ENCODE results near the gene ZCCHC4. TPM values are rescaled to one million over a fixed set of nuclear protein-coding genes. Genes with fewer than 3 reads are reported as not detected.

The ZCCHC4 gene
- total RNA-seq, 1 donor from 2014 or later, result 42.8 TPM

DNA sequence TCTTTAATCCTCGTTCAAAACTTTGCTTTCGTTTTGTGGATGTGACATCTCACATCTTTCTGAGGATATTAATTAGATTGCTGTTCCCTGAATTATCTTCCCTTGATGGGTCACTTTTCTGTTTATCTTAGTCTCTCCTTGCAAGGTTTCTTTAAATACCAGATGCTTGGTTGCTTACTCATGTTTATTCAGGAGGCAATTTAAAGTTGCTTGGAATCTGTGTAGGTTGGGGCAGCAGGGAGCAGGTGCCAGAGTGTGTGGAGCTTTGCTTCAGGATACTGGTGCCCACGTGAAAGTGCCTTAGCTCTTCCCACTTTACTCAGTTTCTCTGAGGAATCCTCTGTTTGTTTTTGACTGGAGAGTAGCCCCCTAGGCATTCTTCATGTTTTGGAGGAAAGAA lies 88.5 kb downstream of the ZCCHC4 start:
- H3K9ac ChIP-seq (ENCODE audit: low read depth in 1 of 3, low read length in 3 of 3), result no peak overlapping the region
- H3K9me3 ChIP-seq (ENCODE audit: control insufficient read depth in 3 of 3, low read length in 3 of 3), result peaks cover 0 to 6% (median 0%) of the 10 kb centered on the region in 3 donors
- no peaks in the 10 kb centered on the region for H3K27me3 ChIP-seq (ENCODE audit: control insufficient read depth in 3 of 3, insufficient read depth in 3 of 3, low read length in 3 of 3)
- peaks cover 28 to 65% (median 38%) of the 10 kb centered on the region in 3 donors for H3K36me3 ChIP-seq (ENCODE audit: control insufficient read depth in 3 of 3, insufficient read depth in 3 of 3, low read length in 3 of 3)
- H3K4me1 ChIP-seq (ENCODE audit: control insufficient read depth in 3 of 3, insufficient read depth in 3 of 3, low read length in 3 of 3), result no peaks in the 10 kb centered on the region
- no peak overlapping the region for H3K27ac ChIP-seq (ENCODE audit: low read depth, low read length)
- no peak overlapping the region for H3K4me3 ChIP-seq (ENCODE audit: low read length in 3 of 3)

GRCh38 chr4:25402521-25402920 lies 89.9 kb downstream of the ZCCHC4 start:
- H3K9me3 ChIP-seq (ENCODE audit: control insufficient read depth in 3 of 3, low read length in 3 of 3), result no peaks in the 10 kb centered on the region
- H3K9ac ChIP-seq (ENCODE audit: low read depth in 1 of 3, low read length in 3 of 3), result no peak overlapping the region
- H3K36me3 ChIP-seq (ENCODE audit: control insufficient read depth in 3 of 3, insufficient read depth in 3 of 3, low read length in 3 of 3), result peaks cover 18 to 59% (median 30%) of the 10 kb centered on the region in 3 donors
- H3K27ac ChIP-seq (ENCODE audit: low read depth, low read length), result no peak overlapping the region
- no peak overlapping the region for H3K4me3 ChIP-seq (ENCODE audit: low read length in 3 of 3)
- no peaks in the 10 kb centered on the region for H3K27me3 ChIP-seq (ENCODE audit: control insufficient read depth in 3 of 3, insufficient read depth in 3 of 3, low read length in 3 of 3)
- H3K4me1 ChIP-seq (ENCODE audit: control insufficient read depth in 3 of 3, insufficient read depth in 3 of 3, low read length in 3 of 3), result no peaks in the 10 kb centered on the region

- Histone ChIP-seq H3K4me1 (ENCODE audit: control insufficient read depth in 3 of 3, insufficient read depth in 3 of 3, low read length in 3 of 3) (no peaks in the 10 kb centered on the region), H3K27me3 (ENCODE audit: control insufficient read depth in 3 of 3, insufficient read depth in 3 of 3, low read length in 3 of 3) (no peaks in the 10 kb centered on the region), H3K9ac (ENCODE audit: low read depth in 1 of 3, low read length in 3 of 3) (no peak overlapping the region), H3K27ac (ENCODE audit: low read depth, low read length) (no peak overlapping the region), H3K4me3 (ENCODE audit: low read length in 3 of 3) (no peak overlapping the region), H3K9me3 (ENCODE audit: control insufficient read depth in 3 of 3, low read length in 3 of 3) (no peaks in the 10 kb centered on the region), H3K36me3 (ENCODE audit: control insufficient read depth in 3 of 3, insufficient read depth in 3 of 3, low read length in 3 of 3) (peaks cover 13 to 61% (median 33%) of the 10 kb centered on the region in 3 donors)
These were observed 91.1 kb downstream of the ZCCHC4 start for GRCh38 chr4:25403699-25404098.

DNA sequence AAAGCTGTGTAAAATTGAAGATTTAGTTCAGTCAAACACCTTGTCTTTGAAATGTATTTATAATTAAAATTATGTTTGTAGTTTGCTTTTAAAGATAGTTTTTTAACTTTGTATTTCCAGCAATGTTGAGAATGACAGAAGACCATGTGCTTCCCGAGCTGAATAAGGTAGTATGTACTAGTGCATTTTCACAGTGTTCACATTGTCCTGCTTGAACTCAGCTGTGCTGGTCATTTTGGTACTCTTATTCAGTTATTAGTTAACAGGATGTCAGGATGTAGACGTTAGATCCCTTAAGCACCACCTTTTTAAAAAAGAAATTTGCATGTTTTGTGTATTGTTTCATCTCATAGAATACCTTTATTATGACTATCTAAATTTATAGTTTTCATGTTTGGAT lies 92.9 kb downstream of the ZCCHC4 start:
- no peaks in the 10 kb centered on the region for H3K9me3 ChIP-seq (ENCODE audit: control insufficient read depth in 3 of 3, low read length in 3 of 3)

DNA sequence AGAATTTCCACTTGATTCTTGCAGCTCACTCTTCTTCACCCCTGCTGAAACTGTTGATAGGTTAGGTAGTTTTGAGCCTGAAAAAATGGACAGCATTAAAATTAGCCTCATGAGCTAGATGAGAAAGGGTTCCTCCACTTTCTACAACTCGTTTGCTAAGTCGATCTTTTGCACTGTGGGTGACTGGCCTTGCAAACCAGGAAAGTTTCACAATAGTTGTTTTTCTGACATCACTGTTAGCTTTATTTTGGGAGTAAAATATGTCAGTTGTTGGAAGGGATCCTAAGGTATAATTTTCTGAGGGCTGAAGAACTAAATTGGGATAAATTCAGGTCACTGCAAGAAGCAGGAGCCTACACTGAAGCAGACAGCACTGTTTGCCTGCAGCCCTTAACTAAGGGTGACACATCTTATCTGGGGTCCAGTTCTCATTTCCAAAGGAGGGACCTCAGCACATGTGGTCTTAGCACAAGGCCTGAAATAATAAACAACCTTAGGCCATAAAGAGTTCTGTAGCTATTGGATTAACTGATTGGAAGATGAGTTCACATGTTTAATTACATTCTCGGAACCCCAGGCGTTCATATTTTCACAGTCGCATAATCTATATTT lies 93.6 kb downstream of the ZCCHC4 start:
- Histone ChIP-seq H3K27ac (ENCODE audit: low read depth, low read length) (no peak overlapping the region), H3K27me3 (ENCODE audit: control insufficient read depth in 3 of 3, insufficient read depth in 3 of 3, low read length in 3 of 3) (no peaks in the 10 kb centered on the region), H3K4me1 (ENCODE audit: control insufficient read depth in 3 of 3, insufficient read depth in 3 of 3, low read length in 3 of 3) (no peaks in the 10 kb centered on the region), H3K9ac (ENCODE audit: low read depth in 1 of 3, low read length in 3 of 3) (no peak overlapping the region), H3K4me3 (ENCODE audit: low read length in 3 of 3) (no peak overlapping the region), H3K9me3 (ENCODE audit: control insufficient read depth in 3 of 3, low read length in 3 of 3) (no peaks in the 10 kb centered on the region), H3K36me3 (ENCODE audit: control insufficient read depth in 3 of 3, insufficient read depth in 3 of 3, low read length in 3 of 3) (peaks cover 19 to 71% (median 46%) of the 10 kb centered on the region in 3 donors)

More for the DNA sequence above, 92.9 kb downstream of the ZCCHC4 start:
- H3K9ac ChIP-seq (ENCODE audit: low read depth in 1 of 3, low read length in 3 of 3), result no peak overlapping the region
- no peak overlapping the region for H3K4me3 ChIP-seq (ENCODE audit: low read length in 3 of 3)
- no peak overlapping the region for H3K27ac ChIP-seq (ENCODE audit: low read depth, low read length)
- no peaks in the 10 kb centered on the region for H3K4me1 ChIP-seq (ENCODE audit: control insufficient read depth in 3 of 3, insufficient read depth in 3 of 3, low read length in 3 of 3)
- peaks cover 16 to 68% (median 42%) of the 10 kb centered on the region in 3 donors for H3K36me3 ChIP-seq (ENCODE audit: control insufficient read depth in 3 of 3, insufficient read depth in 3 of 3, low read length in 3 of 3)
- no peaks in the 10 kb centered on the region for H3K27me3 ChIP-seq (ENCODE audit: control insufficient read depth in 3 of 3, insufficient read depth in 3 of 3, low read length in 3 of 3)

DNA sequence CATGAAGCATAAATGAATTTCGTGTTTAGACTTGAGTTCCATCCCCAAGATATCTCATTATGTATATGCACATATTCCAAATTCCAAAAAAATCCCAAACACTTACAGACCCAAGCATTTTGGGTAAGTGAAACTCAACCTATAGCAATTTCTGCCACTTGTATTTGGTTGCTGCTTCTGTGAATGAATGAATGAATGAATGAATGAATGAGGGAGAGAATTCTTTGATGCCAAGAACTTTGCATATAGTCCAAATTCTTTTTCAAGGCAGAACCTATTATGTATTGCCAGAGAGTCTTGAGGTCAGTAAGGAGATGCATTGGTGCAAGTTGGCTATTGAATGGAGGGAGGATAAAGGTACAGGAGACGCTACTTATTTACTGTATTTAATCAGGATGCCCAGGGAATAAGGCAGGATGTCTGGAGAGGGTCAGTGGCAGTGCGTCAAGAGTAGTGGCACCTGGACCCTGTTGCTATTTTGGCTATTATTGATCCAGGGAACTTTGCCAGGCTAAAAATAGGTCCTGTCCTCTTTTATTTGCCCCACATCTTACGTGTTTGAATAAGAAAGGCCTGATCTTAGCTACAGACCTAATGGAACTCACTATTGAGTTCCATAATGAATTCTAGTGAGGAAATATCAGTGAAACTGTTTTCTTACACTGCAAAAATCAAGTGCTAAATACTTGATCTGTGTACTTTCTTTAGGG lies 98.4 kb downstream of the ZCCHC4 start:
- Histone ChIP-seq H3K9me3 (ENCODE audit: control insufficient read depth in 3 of 3, low read length in 3 of 3) (no peaks in the 10 kb centered on the region), H3K9ac (ENCODE audit: low read depth in 1 of 3, low read length in 3 of 3) (no peak overlapping the region), H3K4me1 (ENCODE audit: control insufficient read depth in 3 of 3, insufficient read depth in 3 of 3, low read length in 3 of 3) (no peaks in the 10 kb centered on the region), H3K4me3 (ENCODE audit: low read length in 3 of 3) (no peak overlapping the region), H3K27ac (ENCODE audit: low read depth, low read length) (no peak overlapping the region), H3K36me3 (ENCODE audit: control insufficient read depth in 3 of 3, insufficient read depth in 3 of 3, low read length in 3 of 3) (peaks cover 18 to 71% (median 62%) of the 10 kb centered on the region in 3 donors), H3K27me3 (ENCODE audit: control insufficient read depth in 3 of 3, insufficient read depth in 3 of 3, low read length in 3 of 3) (no peaks in the 10 kb centered on the region)

DNA sequence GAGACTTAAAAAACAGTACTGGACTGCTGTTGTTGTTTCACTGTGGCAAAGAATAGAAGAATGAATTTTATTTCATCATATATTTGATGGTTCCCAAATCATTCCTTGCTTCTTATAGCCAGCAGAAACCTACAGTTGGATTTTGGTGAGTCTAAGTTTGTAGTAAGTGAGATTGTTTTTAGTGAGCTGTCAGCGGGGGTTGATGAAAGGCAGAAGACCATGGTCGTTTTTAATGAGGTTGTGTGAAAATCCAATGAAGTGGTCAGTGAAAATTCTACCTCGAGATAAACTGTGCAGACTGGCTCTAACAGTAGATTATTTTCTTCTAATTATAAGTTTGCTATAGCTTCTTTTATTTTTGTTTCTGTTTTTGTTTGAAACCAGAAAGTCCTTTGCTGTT lies 100.7 kb downstream of the ZCCHC4 start:
- Histone ChIP-seq H3K9ac (ENCODE audit: low read depth in 1 of 3, low read length in 3 of 3) (no peak overlapping the region), H3K4me1 (ENCODE audit: control insufficient read depth in 3 of 3, insufficient read depth in 3 of 3, low read length in 3 of 3) (no peaks in the 10 kb centered on the region), H3K27ac (ENCODE audit: low read depth, low read length) (no peak overlapping the region), H3K27me3 (ENCODE audit: control insufficient read depth in 3 of 3, insufficient read depth in 3 of 3, low read length in 3 of 3) (no peaks in the 10 kb centered on the region), H3K4me3 (ENCODE audit: low read length in 3 of 3) (no peak overlapping the region), H3K36me3 (ENCODE audit: control insufficient read depth in 3 of 3, insufficient read depth in 3 of 3, low read length in 3 of 3) (peaks cover 26 to 74% (median 65%) of the 10 kb centered on the region in 3 donors), H3K9me3 (ENCODE audit: control insufficient read depth in 3 of 3, low read length in 3 of 3) (no peaks in the 10 kb centered on the region)

- H3K4me3 ChIP-seq (ENCODE audit: low read length in 3 of 3), result no peak overlapping the region
- H3K9ac ChIP-seq (ENCODE audit: low read depth in 1 of 3, low read length in 3 of 3), result no peak overlapping the region
- no peaks in the 10 kb centered on the region for H3K4me1 ChIP-seq (ENCODE audit: control insufficient read depth in 3 of 3, insufficient read depth in 3 of 3, low read length in 3 of 3)
- H3K36me3 ChIP-seq (ENCODE audit: control insufficient read depth in 3 of 3, insufficient read depth in 3 of 3, low read length in 3 of 3), result peaks cover 8 to 49% (median 43%) of the 10 kb centered on the region in 3 donors
- H3K27ac ChIP-seq (ENCODE audit: low read depth, low read length), result no peak overlapping the region
- H3K9me3 ChIP-seq (ENCODE audit: control insufficient read depth in 3 of 3, low read length in 3 of 3), result no peaks in the 10 kb centered on the region
- H3K27me3 ChIP-seq (ENCODE audit: control insufficient read depth in 3 of 3, insufficient read depth in 3 of 3, low read length in 3 of 3), result no peaks in the 10 kb centered on the region
These were observed 104.4 kb downstream of the ZCCHC4 start for GRCh38 chr4:25417014-25417413.

Measured in skeletal muscle tissue (tissue), 4 donors.